Measurements from ENCODE around the gene BTNL3. TPM values are rescaled to one million over a fixed set of nuclear protein-coding genes. Genes with fewer than 3 reads are reported as not detected.

The BTNL3 gene
- total and polyA plus RNA-seq, 10 of the 15 experiments (the other 5 are each of a cell fraction or from before 2014, with no cell fraction given), result 0.39 TPM; not detected in 9

GRCh38 chr5:181005791-181006190 lies 17.1 kb downstream of the BTNL3 start:
- Histone ChIP-seq H3K4me1 (ENCODE audit: control insufficient read depth, insufficient read depth, low read length) (no peaks in the 10 kb centered on the region), H3K4me3 (no peak overlapping the region), H3K79me2 (ENCODE audit: control insufficient read depth, insufficient read depth, low read length) (no peaks in the 10 kb centered on the region), H3K4me2 (ENCODE audit: control insufficient read depth, insufficient read depth) (no peak overlapping the region), H3K27ac (ENCODE audit: control insufficient read depth, insufficient read depth) (no peak overlapping the region), H4K20me1 (ENCODE audit: control insufficient read depth, insufficient read depth) (no peaks in the 10 kb centered on the region), H3K9me3 (replicated peaks; ENCODE audit: control insufficient read depth, insufficient read depth, low read length) (no peaks in the 10 kb centered on the region), H3K27me3 (replicated peaks in 1 of 2; ENCODE audit: control insufficient read depth in 2 of 2, insufficient read depth in 2 of 2, low read length in 1 of 2) (no peaks in the 10 kb centered on the region), H3K9ac (ENCODE audit: control insufficient read depth, insufficient read depth, low read length) (no peak overlapping the region), H3K36me3 (ENCODE audit: control insufficient read depth in 2 of 2, insufficient read depth in 2 of 2, low read length in 1 of 2) (no peaks in the 10 kb centered on the region), H2AFZ (ENCODE audit: control insufficient read depth, low read depth, low read length) (no peak overlapping the region)
- ATAC-seq (no peak), DNase-seq (ENCODE audit: low read depth, low spot score) (no peak), FAIRE-seq (no peak)
- ChIA-PET CTCF (no interaction called here), SMC1A (ENCODE audit: uncharacterized antibody, unreplicated experiment) (no interaction called here), RAD21 (ENCODE audit: unreplicated experiment) (no interaction called here), POLR2A (no interaction called here)
- 59% methylated on average over 9 of the region's 9 CpGs for WGBS (ENCODE audit: insufficient coverage, insufficient replicate concordance, low lambda C conversion rate, missing lambda C conversion rate)
- intact Hi-C loops (cut with micrococcal nuclease; ENCODE audit: unreplicated experiment) (no loop called here), in situ Hi-C loops (cut with MboI) (no loop called here)
- TF ChIP-seq SRF (IDR thresholded peaks at IDR 0.05; ENCODE audit: low read depth in 2 of 2, low read length in 2 of 2), result no peak
- TF ChIP-seq BCL3 (IDR thresholded peaks at IDR 0.05; ENCODE audit: borderline replicate concordance, insufficient read depth, low read depth, low read length, poor library complexity, severe bottlenecking), result no peak
- TF ChIP-seq WRNIP1 (IDR thresholded peaks at IDR 0.05; ENCODE audit: borderline replicate concordance, low read depth, low read length), result no peak
- TF ChIP-seq ZNF24 (IDR thresholded peaks at IDR 0.05), result no peak
- TF ChIP-seq ZNF207 (IDR thresholded peaks at IDR 0.05; ENCODE audit: borderline replicate concordance), result no peak
- TF ChIP-seq EP300 (IDR thresholded peaks at IDR 0.05; ENCODE audit: borderline replicate concordance in 1 of 2, control insufficient read depth in 1 of 2, low read depth in 2 of 2, low read length in 2 of 2), result no peak
- TF ChIP-seq TARDBP (IDR thresholded peaks at IDR 0.05; ENCODE audit: borderline replicate concordance), result no peak
- TF ChIP-seq JUND (IDR thresholded peaks at IDR 0.05; ENCODE audit: low read depth, low read length), result no peak
- no peak for TF ChIP-seq MAX (IDR thresholded peaks at IDR 0.05; ENCODE audit: low read depth, low read length)
- TF ChIP-seq KDM1A (IDR thresholded peaks at IDR 0.05; ENCODE audit: borderline replicate concordance), result no peak
- no peak for TF ChIP-seq EED (IDR thresholded peaks at IDR 0.05; ENCODE audit: low read depth)
- BruUV-seq (replicated peaks), result no TSS peak
